ENCODE data around the gene MYL10.

DNA sequence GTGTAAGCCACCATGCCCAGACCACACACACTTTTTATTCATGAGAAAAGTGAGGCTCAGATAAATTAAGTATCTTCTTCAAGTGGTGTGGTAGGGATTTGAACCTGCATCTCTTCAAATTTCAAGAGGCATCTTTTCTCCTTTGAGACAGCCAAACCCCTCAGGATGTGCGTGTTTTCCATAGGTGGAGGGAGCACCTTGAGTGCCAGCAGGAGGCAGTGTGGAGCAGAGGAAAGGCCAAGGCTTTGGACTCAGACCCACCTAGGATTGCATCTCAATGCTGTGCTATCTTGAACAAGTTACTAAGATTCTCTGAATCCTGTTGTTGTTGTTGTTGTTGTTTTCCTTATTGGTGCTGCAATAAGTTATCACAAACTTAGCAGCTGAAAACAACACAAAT is 40.2 kb upstream of the MYL10 start:
- TF ChIP-seq, protein P1, sequence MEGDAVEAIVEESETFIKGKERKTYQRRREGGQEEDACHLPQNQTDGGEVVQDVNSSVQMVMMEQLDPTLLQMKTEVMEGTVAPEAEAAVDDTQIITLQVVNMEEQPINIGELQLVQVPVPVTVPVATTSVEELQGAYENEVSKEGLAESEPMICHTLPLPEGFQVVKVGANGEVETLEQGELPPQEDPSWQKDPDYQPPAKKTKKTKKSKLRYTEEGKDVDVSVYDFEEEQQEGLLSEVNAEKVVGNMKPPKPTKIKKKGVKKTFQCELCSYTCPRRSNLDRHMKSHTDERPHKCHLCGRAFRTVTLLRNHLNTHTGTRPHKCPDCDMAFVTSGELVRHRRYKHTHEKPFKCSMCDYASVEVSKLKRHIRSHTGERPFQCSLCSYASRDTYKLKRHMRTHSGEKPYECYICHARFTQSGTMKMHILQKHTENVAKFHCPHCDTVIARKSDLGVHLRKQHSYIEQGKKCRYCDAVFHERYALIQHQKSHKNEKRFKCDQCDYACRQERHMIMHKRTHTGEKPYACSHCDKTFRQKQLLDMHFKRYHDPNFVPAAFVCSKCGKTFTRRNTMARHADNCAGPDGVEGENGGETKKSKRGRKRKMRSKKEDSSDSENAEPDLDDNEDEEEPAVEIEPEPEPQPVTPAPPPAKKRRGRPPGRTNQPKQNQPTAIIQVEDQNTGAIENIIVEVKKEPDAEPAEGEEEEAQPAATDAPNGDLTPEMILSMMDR (IDR thresholded peaks at IDR 0.05): peak in 2 of 12 donors; percentile 7 to 17
- TF ChIP-seq POLR2A (IDR thresholded peaks at IDR 0.05): no peak

Measured in heart left ventricle (tissue), 13 donors.